Measurements from ENCODE around the gene DLG1.

Gene DLG1

DNA sequence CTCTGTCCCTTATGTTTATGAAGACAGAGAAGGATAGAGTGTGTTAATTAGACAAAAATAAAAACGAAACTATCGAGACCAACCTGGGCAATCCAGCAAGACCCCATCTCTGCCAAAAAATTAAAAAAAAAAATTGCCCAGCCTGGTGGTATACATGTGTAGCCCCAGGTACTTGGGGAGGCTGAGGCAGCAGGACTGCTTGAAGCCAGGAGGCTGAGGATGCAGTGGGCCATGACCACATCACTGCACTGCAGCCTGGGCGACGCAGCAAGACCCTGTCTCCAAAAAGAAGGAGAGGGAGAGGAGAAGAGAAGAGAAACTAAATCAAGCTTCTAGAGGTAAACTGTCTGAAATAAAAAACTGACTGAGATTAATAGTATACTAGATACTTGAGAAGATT, 32.1 kb downstream of the DLG1 start:
- TF ChIP-seq, protein P1, sequence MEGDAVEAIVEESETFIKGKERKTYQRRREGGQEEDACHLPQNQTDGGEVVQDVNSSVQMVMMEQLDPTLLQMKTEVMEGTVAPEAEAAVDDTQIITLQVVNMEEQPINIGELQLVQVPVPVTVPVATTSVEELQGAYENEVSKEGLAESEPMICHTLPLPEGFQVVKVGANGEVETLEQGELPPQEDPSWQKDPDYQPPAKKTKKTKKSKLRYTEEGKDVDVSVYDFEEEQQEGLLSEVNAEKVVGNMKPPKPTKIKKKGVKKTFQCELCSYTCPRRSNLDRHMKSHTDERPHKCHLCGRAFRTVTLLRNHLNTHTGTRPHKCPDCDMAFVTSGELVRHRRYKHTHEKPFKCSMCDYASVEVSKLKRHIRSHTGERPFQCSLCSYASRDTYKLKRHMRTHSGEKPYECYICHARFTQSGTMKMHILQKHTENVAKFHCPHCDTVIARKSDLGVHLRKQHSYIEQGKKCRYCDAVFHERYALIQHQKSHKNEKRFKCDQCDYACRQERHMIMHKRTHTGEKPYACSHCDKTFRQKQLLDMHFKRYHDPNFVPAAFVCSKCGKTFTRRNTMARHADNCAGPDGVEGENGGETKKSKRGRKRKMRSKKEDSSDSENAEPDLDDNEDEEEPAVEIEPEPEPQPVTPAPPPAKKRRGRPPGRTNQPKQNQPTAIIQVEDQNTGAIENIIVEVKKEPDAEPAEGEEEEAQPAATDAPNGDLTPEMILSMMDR (IDR thresholded peaks at IDR 0.05; ENCODE audit: low read length), result no peak
- TF ChIP-seq EZH2phosphoT487 (IDR thresholded peaks at IDR 0.05; ENCODE audit: low read length), result no peak
- TF ChIP-seq EZH2 (optimal IDR thresholded peaks at IDR 0.05; ENCODE audit: low read depth, low read length), result no peak
- Histone ChIP-seq H3K36me3 (replicated peaks; ENCODE audit: insufficient read depth, low read length) (no peaks in the 10 kb centered on the region), H3K9me3 (replicated peaks; ENCODE audit: insufficient read depth, low read length) (no peaks in the 10 kb centered on the region)

DNA sequence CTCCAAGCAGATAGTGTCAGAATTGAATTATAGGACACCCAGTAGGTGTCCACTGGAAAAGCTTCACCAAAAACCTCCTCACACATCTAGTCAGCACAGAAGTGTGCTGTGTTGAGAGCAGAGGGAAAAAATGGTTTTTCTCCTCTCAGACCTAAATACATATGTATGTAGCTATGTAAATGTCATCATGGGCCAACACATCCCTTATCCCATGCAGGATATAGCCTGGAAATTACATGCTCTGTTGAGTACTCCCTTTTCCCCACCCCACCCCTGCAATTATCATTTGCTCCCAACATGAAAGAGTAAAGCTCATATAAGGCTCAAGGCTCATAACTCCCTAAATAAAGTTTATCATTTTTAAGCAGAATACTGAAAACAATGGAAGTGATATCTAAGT, 35.7 kb downstream of the DLG1 start:
- Histone ChIP-seq H3K4me1 (ENCODE audit: low read length) (no peaks in the 10 kb centered on the region), H3F3A (ENCODE audit: insufficient read depth, low read length) (0 out of 2 replicates have a peak, but pooled peaks cover 2% of the 10 kb centered on the region), H3K4me2 (ENCODE audit: low read depth, low read length) (no peak overlapping the region), H4K20me1 (ENCODE audit: insufficient read depth, low read length) (0 out of 2 replicates have a peak, but pooled peaks cover 5% of the 10 kb centered on the region), H3K4me3 (ENCODE audit: low read length) (no peak overlapping the region), H3K9me2 (replicated peaks; ENCODE audit: insufficient read depth, low read length) (no peaks in the 10 kb centered on the region), H3K79me2 (ENCODE audit: low read length) (peaks cover 71% of the 10 kb centered on the region), H3K27ac (ENCODE audit: low read length) (no peak overlapping the region), H2AFZ (ENCODE audit: low read length) (no peak overlapping the region), H3K9me3 (replicated peaks; ENCODE audit: insufficient read depth, low read length) (no peaks in the 10 kb centered on the region), H3K36me3 (replicated peaks; ENCODE audit: insufficient read depth, low read length) (no peaks in the 10 kb centered on the region), H3K27me3 (replicated peaks; ENCODE audit: insufficient read depth, low read length) (no peaks in the 10 kb centered on the region), H3K9ac (ENCODE audit: low read length) (no peak overlapping the region)
- TF ChIP-seq EZH2phosphoT487 (IDR thresholded peaks at IDR 0.05; ENCODE audit: low read length), result no peak
- TF ChIP-seq EZH2 (optimal IDR thresholded peaks at IDR 0.05; ENCODE audit: low read depth, low read length), result no peak
- TF ChIP-seq, protein P1 (IDR thresholded peaks at IDR 0.05; ENCODE audit: low read length), result no peak
- DNase-seq, result no peak

More for the DNA sequence above, 32.1 kb downstream of the DLG1 start:
- no peaks in the 10 kb centered on the region for H3K4me1 ChIP-seq (ENCODE audit: low read length)
- H3K4me3 ChIP-seq (ENCODE audit: low read length), result no peak overlapping the region
- no peaks in the 10 kb centered on the region for H3F3A ChIP-seq (ENCODE audit: insufficient read depth, low read length)
- H2AFZ ChIP-seq (ENCODE audit: low read length), result no peak overlapping the region
- peaks cover 78% of the 10 kb centered on the region for H3K79me2 ChIP-seq (ENCODE audit: low read length)
- no peaks in the 10 kb centered on the region for H3K27me3 ChIP-seq (replicated peaks; ENCODE audit: insufficient read depth, low read length)
- no peak overlapping the region for H3K9ac ChIP-seq (ENCODE audit: low read length)
- no peak overlapping the region for H3K27ac ChIP-seq (ENCODE audit: low read length)
- no peak for DNase-seq
- H3K9me2 ChIP-seq (replicated peaks; ENCODE audit: insufficient read depth, low read length), result no peaks in the 10 kb centered on the region
- no peak overlapping the region for H3K4me2 ChIP-seq (ENCODE audit: low read depth, low read length)
- H4K20me1 ChIP-seq (ENCODE audit: insufficient read depth, low read length), result no peaks in the 10 kb centered on the region; the same call in 1 of the 2 replicates

DNA sequence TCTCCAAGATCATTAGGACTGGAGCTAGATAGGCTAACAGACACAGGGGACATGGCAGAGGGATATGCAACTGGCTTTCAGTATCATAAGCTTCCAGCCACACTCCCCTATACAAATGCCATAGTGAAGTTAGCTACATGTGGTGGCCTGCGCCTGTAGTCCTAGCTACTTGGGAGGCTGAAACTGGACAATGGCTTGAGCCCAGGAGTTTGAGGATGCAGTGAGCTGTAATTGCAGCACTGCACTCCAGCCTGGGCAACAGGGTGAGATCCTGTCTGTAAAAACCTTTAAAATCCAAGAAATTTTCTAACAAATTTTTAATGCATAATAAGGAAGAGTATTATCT, 37.3 kb downstream of the DLG1 start:
- peaks cover 11% of the 10 kb centered on the region; the same call in 1 of the 2 replicates for H4K20me1 ChIP-seq (ENCODE audit: insufficient read depth, low read length)
- DNase-seq, result no peak
- no peak overlapping the region for H3K27ac ChIP-seq (ENCODE audit: low read length)

More for the DNA sequence above, 37.3 kb downstream of the DLG1 start:
- Histone ChIP-seq H2AFZ (ENCODE audit: low read length) (no peak overlapping the region), H3K4me1 (ENCODE audit: low read length) (no peaks in the 10 kb centered on the region), H3K9ac (ENCODE audit: low read length) (no peak overlapping the region), H3F3A (ENCODE audit: insufficient read depth, low read length) (peaks cover 8% of the 10 kb centered on the region; the same call in 1 of the 2 replicates), H3K36me3 (replicated peaks; ENCODE audit: insufficient read depth, low read length) (no peaks in the 10 kb centered on the region), H3K4me2 (ENCODE audit: low read depth, low read length) (no peak overlapping the region), H3K9me2 (replicated peaks; ENCODE audit: insufficient read depth, low read length) (no peaks in the 10 kb centered on the region), H3K79me2 (ENCODE audit: low read length) (peaks cover 70% of the 10 kb centered on the region), H3K4me3 (ENCODE audit: low read length) (no peak overlapping the region), H3K9me3 (replicated peaks; ENCODE audit: insufficient read depth, low read length) (no peaks in the 10 kb centered on the region), H3K27me3 (replicated peaks; ENCODE audit: insufficient read depth, low read length) (no peaks in the 10 kb centered on the region)
- TF ChIP-seq, protein P1 (IDR thresholded peaks at IDR 0.05; ENCODE audit: low read length), result no peak
- no peak for TF ChIP-seq EZH2phosphoT487 (IDR thresholded peaks at IDR 0.05; ENCODE audit: low read length)
- no peak for TF ChIP-seq EZH2 (optimal IDR thresholded peaks at IDR 0.05; ENCODE audit: low read depth, low read length)

Data from MM.1S (cell line).